Measurements from ENCODE around the gene UBE2E2.
"Not testable (repeated sequence)": the region's sequence is repeated elsewhere in the genome, so short reads cannot be mapped to it uniquely, and the experiment has no call there.

Gene UBE2E2

GRCh38 chr3:23329471-23330105 is 126.5 kb downstream of the UBE2E2 start:
- DNase-seq (ENCODE audit: low read depth): no peak

DNA sequence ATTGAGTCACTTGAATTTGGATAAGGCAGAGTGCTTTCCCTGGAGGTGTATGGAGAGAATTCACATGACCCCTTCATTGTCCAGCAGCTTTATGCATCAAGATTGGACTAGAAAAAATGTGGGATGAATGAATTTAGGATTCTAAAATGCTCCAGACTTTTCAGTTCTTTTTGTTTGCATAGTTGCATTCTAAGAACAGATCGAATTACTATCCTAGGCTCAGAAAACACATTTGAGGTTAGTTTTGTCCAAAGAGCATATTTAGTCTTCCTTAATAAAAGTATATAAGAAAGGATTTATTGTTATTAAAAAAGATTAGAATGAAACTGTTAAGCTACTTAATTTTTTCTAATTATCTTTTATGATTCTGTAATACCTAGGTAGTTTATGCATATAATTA is 127.4 kb downstream of the UBE2E2 start:
- peak; percentile 8 for DNase-seq (ENCODE audit: low read depth)

GRCh38 chr3:23331141-23331935 is 128.2 kb downstream of the UBE2E2 start:
- no peak for DNase-seq (ENCODE audit: low read depth)

DNA sequence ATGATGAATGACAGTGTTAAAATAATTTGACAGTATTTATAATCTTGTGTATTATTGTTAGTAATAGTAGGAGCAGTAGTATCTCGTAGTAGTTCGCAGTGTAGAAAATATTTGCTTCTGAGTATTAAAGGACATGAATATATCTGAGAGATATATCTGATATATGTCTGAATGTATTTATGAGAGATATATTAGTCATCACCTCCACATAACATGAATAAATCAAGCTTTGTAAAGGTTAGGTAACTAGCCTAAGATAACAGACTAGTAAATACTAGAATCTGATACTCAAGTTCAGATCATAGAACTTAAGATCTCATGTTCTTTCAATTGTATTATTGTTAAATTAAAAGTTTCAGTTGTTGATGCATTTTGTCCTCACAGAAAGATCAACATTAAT is 130.5 kb downstream of the UBE2E2 start:
- DNase-seq (ENCODE audit: low read depth): no peak

DNA sequence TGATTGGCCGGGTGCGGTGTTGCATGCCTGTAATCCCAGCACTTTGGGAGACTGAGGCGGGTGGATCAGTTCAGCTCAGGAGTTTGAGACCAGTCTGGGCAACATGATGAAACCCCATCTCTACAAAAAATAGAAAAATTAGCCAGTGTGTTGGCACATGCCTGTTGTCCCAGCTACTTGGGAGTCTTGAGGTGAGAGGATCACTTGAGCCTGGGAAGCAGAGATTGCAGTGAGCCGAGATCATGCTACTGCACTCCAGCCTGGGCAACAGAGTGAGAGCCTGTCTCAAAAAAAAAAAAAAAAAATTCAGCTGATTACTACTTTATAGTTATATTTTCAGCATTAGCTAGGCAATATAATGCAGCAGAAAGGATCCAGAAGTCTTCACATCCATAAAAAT is 133.7 kb downstream of the UBE2E2 start:
- not testable (repeated sequence) for DNase-seq (ENCODE audit: low read depth)

- DNase-seq (ENCODE audit: low read depth): no peak
Observed at GRCh38 chr3:23341147-23341838, 138.2 kb downstream of the UBE2E2 start.

DNA sequence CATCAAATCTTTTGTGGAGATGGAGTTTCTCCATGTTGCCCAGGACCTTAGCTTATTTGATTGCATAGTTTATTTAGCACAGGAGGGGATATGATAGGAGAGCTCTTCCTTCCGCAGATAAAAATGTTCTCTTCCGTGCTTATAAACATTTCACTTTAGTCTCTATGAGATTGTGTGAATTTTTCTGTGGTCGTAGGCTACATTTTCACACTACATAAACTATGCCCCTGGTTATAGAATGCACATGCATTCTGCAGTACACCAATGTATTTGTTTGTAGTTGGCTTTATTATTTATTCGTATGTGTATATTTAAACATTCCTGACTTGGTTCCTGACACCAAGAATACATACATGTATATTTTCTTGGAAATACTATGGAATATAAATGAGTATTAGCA is 139.2 kb downstream of the UBE2E2 start:
- no peak for DNase-seq (ENCODE audit: low read depth)

- no peak for DNase-seq (ENCODE audit: low read depth)
Observed at GRCh38 chr3:23343509-23343908, 140.4 kb downstream of the UBE2E2 start.

DNA sequence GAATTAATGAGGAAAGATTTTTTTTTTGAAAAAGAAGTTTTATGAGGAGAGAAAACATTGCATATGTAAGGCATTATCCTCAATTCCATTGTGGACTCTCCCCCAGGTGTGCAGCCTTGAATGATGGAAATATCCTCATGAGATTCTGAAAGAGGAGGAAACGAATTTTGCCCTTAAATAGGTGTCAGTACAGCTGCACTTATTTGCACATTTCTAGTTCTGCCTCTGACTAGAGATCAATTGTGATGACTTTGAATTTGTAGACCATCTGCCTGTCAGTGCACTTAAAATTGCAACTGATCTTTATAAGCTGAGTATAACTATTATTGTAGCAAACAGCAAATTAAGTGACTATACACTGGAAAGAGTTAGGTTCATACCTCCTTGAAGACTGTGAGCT is 141.8 kb downstream of the UBE2E2 start:
- no peak for DNase-seq (ENCODE audit: low read depth)

- not testable (repeated sequence) for DNase-seq (ENCODE audit: low read depth)
Observed at GRCh38 chr3:23349444-23349843, 146.3 kb downstream of the UBE2E2 start.

- DNase-seq (ENCODE audit: low read depth): peak; percentile 10
Observed at GRCh38 chr3:23356169-23356568, 153.0 kb downstream of the UBE2E2 start.

DNA sequence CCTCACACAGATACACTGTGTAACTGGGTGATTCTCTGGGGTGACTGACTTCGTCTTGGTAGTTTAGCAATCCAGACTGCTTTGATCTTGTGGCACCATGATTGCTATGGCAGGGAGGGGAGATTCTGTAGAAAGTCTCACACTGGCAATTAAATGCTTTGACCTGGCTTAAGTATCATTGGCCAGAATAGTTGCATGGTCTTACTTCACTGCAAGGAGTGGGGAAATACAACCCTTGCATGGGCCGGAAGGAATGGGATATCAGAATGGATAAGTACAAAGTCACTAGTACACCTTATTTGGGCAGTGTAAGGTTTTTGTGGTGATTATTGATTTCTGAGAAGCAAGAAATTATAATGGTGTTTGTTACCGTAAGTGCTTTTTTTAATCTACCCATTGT is 153.8 kb downstream of the UBE2E2 start:
- no peak for DNase-seq (ENCODE audit: low read depth)

GRCh38 chr3:23359116-23359515 is 156.0 kb downstream of the UBE2E2 start:
- no peak for DNase-seq (ENCODE audit: low read depth)

- no peak for DNase-seq (ENCODE audit: low read depth)
Observed at GRCh38 chr3:23365066-23365465, 161.9 kb downstream of the UBE2E2 start.

DNA sequence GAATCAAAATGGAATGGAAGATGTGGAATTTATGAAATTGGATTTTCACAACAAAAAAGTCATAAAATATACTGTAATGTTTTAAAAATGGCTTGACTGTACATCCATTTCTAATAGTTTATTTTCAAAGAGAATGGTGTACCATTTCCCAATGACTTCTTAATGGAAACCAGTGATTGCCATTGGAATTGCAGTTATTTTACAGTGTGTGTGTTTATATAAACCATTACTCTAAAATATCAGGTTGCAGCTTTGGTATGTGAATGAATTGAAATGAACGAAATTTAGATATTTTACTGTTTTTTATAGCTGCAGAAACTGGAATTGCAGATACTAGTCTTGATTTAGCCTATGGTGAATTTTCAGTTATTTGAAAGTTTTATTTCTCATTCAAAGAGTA is 165.6 kb downstream of the UBE2E2 start:
- DNase-seq (ENCODE audit: low read depth): peak; percentile 75

- DNase-seq (ENCODE audit: low read depth): peak; percentile 43
Observed at GRCh38 chr3:23372285-23372684, 169.2 kb downstream of the UBE2E2 start.

DNA sequence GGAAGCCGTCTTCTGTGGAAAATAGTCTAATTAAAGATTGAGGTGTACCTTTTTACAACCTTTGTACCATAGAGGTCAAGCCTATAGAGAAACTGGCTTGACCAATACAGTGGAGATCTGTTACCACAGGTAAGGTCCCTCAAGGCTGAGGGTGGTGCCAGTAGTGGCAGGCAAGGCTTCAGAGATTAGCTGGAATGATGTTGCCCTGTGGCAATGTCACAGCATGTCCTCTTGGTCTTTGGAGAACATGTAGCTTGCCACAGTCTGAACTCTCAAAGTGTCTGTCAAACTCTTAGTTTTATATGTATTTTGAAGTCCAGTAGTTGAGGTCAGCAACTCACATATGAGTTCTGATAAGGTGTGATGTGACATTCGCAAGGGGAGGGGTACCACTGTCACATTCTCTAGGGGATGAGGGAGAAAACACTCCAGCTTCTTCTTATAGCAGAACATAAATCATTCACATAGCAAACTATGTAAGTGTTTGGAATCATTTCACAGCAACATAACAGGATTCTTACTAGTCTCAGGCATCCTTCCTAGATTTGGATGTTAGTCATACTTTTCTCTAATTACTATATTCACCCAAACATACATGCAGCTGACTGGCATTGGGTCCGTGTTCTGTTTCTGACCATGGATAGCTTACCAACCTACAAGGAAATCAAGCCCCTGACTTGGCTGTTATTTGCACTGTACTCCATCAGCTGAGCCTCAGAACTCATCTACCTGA is 173.6 kb downstream of the UBE2E2 start:
- no peak for DNase-seq (ENCODE audit: low read depth)

DNA sequence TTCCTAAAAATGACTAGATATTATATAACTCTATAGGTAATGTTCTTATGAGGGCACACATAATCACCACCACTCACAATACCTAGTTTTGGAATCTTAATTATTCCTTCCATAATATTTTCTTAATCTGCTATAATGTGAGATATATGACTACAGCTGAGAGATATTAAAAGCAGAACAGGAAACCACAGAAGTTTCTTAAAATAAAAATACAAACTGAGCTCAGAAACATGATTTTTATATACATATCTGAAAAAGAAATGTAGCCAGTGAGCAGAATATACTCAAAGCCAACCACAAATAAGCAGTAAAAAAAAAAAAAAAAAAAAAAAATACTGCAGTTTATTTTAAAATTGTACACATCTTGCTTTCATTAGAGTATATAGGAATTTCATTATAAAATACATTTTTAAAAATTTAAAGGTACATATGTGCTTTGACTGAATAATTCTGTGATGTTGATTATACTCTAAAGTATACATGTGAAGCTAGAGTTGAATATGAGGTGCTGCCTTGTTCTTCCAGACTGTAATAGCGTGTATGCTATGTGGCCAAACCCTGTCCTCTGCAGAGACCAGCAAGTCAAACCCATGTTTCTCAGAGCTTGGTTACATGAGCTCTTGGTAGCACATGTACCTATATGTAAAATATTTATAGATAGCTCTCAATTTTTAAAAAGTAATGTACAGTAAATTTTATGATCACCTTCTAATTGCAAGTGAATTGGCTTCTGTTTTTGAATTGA is 175.0 kb downstream of the UBE2E2 start:
- no peak for DNase-seq (ENCODE audit: low read depth)

DNA sequence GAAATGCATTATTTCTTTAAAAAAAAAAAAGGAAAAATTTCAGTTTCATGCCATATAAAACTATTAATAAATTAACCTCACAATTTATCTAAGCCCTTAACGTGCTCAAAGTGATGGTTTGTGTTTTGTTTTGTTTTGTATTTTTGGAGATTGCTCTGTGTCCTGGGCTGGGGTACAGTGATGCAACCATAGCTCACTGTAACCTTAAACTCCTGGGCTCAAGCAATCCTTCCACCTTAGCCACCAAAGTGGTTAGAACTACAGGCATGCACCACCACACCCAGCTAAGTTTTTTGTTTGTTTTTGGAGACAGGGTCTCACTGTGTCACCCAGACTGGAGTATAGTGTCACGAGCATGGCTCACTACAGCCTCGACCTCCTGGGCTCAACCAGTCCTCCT is 180.7 kb downstream of the UBE2E2 start:
- DNase-seq (ENCODE audit: low read depth): no peak

GRCh38 chr3:23385327-23385726 is 182.2 kb downstream of the UBE2E2 start:
- no peak for DNase-seq (ENCODE audit: low read depth)

GRCh38 chr3:23387286-23387918 is 184.3 kb downstream of the UBE2E2 start:
- no peak for DNase-seq (ENCODE audit: low read depth)

Measured in fibroblast of gingiva (primary cell).